Measurements from ENCODE around the gene TMF1.

GRCh38 chr3:69020857-69021256 lies 31.3 kb downstream of the TMF1 start:
- TF ChIP-seq CTCF (IDR thresholded peaks at IDR 0.05; ENCODE audit: low read depth, low read length, poor library complexity, severe bottlenecking), result no peak
- no peak for TF ChIP-seq EZH2phosphoT487 (IDR thresholded peaks at IDR 0.05; ENCODE audit: borderline replicate concordance, low read length)
